HG03159 (cell line): ENCODE results near the gene TNFRSF9.
"Not testable (repeated sequence)": the region's sequence is repeated elsewhere in the genome, so short reads cannot be mapped to it uniquely, and the experiment has no call there.

Experiments
- ATAC-seq: cut with Tn5 transposase; IDR thresholded peaks from one replicate; pipeline ENCODE4 v1.9.1; 2021; ENCODE audit warnings: mild to moderate bottlenecking, moderate library complexity; ENCODE audit not compliant: unreplicated experiment

TNFRSF9 gene

DNA sequence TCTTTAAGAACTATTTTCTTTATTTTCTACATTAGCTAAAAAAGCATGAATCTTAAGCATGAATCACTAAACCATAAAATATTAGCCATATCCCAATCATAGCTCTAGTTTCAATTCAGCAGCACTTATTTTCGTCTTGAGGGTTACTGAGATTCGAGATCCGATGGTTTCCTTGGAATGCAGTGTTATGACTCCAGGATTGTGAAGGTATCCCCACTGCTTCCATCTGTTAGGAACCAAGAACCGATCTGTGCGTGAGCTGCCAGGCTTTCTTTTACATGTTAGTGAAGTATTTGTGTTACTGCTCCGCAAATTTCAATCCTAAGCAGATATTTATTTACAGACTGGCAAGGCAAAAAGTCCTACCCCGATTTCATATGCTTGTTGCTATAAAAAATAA, 18.8 kb downstream of the TNFRSF9 start:
- no peak for ATAC-seq

GRCh38 chr1:7919880-7920279, 20.8 kb downstream of the TNFRSF9 start:
- ATAC-seq: no peak

DNA sequence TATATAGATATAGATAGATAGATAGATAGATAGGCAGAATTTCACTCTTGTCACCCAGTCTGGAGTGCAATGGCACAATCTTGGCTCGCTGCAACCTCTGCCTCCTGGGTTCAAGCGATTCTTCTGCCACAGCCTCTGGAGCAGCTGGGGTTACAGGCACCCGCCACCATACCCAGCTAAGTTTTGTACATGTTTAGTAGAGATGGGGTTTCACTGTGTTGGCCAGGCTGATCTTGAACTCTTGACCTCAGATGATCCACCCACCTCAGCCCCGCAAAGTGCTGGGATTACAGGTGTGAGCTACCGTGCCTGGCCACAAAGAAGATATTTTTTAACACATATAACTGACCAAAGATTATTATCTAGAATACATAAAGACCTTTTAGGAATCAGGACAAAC, 22.7 kb downstream of the TNFRSF9 start:
- ATAC-seq: not testable (repeated sequence)

GRCh38 chr1:7916501-7916830, 24.2 kb downstream of the TNFRSF9 start:
- ATAC-seq: no peak

DNA sequence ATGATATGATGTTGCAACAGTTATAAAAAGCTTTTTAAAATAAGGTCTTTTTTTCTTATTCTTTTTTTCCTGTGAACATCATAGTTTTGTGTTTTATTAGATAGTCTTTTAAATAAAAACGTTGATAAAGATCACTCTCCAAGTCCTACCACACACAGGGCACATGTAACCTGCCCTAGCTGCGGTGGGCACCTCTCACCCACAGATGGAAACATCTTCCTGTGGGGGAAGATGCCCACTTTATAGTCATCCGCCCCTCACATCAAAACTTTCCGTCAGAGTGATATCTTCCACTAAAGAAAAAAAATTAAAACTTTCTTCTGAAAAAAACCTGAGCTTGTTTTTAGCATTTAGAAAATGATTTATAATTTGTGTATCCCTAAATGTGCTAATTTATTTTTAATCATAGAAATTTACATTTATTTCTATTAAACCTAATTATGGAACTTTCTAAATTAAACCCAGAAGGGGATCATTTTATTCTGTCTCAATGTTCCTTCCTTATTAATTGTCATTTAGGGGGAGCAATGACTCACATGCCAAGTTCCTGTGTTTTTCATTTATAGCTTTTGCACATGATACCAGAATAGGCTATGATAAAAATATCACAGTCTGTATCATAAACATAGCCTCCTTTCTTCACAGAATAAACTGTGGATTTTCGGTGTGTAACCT, 24.7 kb downstream of the TNFRSF9 start:
- ATAC-seq: no peak

DNA sequence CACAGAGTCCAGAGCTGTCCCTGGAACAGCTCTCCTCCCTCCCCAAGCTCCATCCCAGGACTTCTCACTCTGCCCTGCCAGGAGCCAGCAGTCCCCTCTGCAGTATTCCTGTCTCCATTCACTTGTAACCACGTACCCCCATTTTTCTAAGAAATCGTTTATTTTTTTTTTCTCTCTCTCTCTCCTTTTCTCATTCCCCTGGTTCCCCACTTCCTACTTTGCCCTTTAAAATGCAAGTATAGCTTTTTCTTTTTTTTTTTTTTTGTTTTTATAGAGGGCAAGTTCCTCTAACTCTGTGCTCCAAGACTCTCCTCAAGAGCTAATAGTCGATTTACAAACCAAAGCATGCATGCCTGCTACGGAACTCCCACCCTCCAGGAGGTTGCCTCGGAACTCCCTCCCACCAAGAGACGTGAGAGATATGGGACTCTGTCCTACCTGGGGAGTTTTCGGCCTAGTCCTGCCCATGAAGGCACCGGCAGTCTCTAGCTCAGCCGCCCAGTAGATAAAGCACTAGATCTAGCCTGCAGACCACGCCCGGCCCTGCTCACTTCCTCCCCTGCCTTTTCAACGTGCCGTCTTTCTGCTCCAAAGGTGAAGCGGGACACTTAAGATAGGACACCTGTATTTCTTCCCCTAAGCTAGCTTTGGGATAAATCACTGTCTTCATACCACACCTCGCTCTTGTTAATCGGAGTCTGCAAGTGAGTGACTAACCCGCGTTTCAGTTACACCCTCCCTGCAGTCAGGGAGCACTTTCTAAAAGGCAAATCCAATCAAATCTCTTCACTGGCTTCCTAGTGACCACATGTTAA, 27.7 kb downstream of the TNFRSF9 start:
- no peak for ATAC-seq

DNA sequence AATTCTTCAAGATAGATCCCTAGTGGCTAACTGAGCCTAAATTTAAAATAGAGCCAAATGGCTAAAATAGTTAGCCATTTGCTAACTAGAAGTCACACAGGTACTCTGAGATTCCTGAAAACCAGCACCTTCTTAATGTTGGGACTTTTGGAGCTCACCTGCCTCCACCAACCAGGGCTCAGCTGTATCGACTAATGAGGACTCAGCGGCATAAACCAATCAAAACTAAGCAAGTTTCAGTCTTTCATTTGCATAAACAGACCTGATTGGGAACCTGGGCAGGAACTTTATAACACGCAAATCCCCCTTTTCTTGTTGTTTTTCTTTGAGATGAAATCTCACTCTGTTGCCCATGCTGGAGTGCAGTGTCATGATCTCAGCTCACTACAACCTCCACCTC, 28.5 kb downstream of the TNFRSF9 start:
- no peak for ATAC-seq

DNA sequence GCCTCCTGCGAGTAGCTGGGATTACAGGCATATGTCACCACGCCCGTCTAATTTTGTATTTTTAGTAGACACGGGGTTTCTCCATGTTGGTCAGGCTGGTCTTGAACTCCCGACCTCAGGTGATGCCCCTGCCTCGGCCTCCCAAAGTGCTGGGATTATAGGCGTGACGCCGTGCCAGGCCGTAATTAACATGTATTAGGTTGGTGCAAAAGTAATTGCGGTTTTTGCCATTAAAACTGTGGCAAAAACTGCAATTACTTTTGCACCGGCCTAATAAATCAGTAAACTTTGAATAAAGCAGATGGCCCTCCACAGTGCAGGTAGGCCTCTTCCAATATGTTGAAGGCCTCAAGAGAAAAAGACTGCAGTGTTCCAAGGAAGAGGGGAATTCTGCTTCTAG, 35.4 kb downstream of the TNFRSF9 start:
- ATAC-seq: no peak

- ATAC-seq: no peak
These were observed 38.1 kb downstream of the TNFRSF9 start for GRCh38 chr1:7902478-7903085.

DNA sequence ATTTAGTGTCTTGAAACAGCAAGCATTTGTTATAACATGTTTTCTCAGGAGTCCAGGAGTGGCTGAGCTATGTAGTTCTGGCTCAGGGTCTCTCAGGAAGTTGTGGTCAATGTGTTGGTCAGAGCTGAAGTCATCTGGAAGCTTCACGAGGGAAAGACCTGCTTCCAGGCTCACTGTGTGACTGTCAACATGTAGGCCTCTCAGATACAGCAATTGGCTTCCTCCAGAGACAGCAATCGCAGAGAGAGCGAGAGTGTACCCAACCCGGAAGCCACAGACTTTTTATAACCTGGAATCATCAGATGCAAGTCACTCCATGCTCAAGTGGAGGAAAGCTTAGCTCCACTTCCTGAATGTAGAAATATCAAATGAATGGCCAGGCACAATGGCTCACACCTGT, 40.9 kb downstream of the TNFRSF9 start:
- ATAC-seq: no peak

GRCh38 chr1:7898962-7899361, 41.7 kb downstream of the TNFRSF9 start:
- no peak for ATAC-seq

GRCh38 chr1:7896994-7897393, 43.6 kb downstream of the TNFRSF9 start:
- ATAC-seq: no peak

DNA sequence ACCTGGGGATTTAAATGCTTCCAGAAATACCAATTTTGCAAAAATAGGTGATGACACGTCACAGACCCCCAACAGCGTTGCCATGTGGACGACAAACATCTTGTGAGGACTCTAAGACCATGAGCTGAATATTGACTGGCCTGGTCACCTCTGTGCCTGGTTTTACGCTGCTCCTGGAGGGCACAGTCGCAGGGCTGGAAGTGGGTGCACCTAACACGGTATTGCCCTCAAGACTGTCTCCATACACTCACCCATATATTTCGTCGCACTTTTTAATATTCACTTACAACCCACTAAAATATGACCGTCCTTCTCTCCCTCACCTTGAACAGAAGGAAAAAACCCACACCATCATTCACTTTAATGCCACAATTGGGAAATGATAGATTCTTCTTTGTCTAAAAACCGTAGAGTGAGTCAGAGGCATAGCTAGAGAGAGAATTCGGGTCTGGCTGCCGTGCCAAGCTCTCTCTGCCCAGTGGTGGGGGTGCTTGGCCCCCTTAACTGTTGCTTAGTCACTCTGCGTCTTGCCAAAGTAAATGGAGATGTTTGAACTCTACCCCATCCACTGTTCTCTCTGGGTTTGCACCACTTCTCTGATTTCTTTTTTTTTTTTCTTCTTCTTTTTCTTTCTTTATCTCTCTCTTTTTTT, 47.0 kb downstream of the TNFRSF9 start:
- ATAC-seq: no peak

DNA sequence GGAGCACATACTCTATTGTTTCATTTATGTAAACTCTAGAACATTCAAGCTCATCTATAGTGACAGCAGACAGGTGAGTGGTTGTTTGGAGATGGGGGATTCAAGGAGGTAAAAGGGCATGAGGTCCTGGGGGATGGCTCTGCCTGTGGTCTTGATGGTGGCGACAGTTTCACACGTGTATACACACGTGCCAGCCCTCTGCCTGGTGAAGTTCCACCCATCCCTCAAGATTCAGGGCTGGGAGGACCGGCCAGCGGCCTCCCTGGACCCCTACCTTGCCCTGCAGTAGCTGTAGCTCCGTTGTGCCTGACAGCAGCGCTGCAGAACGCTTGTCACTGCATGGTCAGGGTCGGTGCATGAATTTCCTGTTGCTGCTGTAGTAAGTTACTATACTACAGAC, 48.8 kb downstream of the TNFRSF9 start:
- no peak for ATAC-seq

- ATAC-seq: no peak
These were observed 49.8 kb downstream of the TNFRSF9 start for GRCh38 chr1:7890853-7891252.

DNA sequence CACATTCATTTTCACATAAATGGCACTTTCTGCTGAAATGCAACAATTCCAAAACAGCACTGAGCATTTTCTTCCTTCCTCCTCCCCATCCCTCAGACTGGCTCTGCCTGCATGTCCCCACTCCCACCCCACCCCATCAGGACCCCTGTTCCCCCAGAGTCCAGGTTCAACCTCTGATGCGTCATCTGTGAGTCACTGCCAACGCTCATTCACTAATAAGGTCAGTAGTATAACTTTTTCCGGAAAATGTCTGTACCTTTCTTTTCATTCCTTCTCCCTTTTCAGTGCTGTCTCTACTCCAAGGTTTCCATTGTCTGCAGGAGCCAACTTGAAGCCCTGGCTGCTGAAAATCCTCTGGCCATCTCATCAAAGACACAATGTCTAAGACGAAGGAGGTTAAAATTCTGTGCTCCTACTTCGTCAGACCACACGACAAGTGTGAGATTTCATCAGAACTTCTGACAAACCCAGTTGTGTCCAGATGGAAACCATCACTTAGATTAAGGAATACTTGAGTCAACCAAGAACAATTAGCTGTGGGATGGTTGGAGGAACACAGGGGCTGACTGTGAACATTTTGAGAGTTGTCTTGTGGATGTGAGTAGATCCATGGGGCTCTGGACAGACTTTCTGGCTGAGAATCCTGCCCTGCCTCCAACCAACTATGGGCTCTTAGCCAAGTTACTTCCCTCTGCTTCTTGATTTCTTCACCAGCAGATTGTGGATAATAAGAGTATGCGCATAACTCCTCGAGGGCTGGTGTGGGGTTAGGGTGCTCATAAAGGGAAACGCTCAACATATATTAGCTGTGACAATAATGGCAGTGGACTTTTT, 52.2 kb downstream of the TNFRSF9 start:
- no peak for ATAC-seq

DNA sequence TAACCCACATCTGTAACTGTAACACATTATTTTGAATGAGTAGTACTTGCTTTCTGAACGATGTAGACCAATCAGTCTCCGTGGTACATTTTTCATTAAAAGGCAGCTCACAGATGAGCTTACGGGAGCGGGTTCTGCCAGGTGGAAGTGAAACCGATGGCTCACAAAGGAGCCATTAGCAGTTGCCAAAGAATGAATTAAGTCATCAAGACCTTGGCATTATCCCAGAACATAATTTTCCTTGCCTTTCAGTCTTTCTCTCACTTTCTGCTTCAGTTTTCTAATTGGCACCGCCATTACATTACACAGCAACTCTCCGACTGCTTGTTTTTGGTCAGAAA, 54.3 kb downstream of the TNFRSF9 start:
- ATAC-seq: no peak

DNA sequence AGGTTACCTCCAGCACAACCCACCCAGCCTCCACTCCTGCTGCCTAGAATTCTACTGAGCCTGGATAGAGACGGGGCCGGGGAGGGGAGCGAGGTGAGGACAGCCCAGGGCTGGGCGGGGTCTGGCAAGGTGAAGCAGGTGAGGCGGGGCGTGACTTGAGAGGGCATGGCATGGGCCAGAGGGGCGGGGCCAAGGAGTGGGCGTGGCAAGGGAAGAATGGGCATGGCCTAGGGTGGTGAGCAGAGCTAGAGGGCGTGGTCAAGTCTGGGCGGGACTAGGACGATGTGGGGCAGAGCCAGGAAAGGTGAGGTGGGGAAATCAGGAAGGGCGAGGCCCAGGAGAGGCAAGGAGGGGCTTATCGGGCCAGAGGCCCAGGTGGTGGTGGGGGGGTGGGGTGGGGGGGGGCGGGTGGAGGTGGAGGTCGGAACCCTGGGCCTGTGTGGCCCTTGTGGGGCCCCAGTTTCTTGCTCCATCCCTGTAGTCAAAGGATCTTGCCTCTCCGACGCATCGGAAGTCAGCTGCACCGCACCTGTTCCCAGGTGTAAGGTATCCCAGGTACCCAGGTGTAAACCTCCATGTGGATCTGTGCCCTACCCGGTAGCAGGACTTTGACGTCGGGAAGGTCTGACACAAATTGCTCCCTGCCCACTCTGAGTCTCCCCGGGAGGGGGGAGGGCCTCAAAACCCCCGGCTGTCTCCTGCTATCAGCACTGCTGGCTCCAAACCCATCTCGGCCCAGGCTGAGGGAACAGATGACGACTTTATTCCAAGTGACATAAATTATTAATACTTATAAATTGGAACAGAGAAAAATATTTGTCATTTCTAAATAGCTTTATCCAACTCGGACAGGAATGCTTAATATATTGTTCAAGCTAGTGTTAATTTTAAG, 54.9 kb downstream of the TNFRSF9 start:
- no peak for ATAC-seq

GRCh38 chr1:7884757-7885156, 55.9 kb downstream of the TNFRSF9 start:
- no peak for ATAC-seq

- ATAC-seq: no peak
These were observed 61.4 kb downstream of the TNFRSF9 start for GRCh38 chr1:7879228-7879627.
